HepG2 (cell line): ENCODE data around the gene C11orf58. TPM values are rescaled to one million over a fixed set of nuclear protein-coding genes. Genes with fewer than 3 reads are reported as not detected.
A peak's percentile ranks its signal among the peaks of the same experiment; 100 is the strongest.

Experiments used
- ATAC-seq: fragments of 200-7000 bp; cut with Tn5 transposase; 3 replicates; pipeline ENCODE4 v1.9.1; 2020; ENCODE audit warnings: mild to moderate bottlenecking, moderate library complexity
- BruUV-seq: library from RNA; stranded (reverse); fragments of 400-500 nt; replicated peaks from 2 replicates; lab custom pipeline; 2021; lab: Mats Ljungman, UMichigan
- CTCF ChIA-PET: fragments of 300-600 bp; formaldehyde crosslinking; extraction: SDS; loops from one replicate; lab custom pipeline; 2021; ENCODE audit warnings: low total read pairs, inconsistent platforms, low intra/inter-chr PET ratio; lab: Yijun Ruan, JAX
- POLR2A ChIA-PET: fragments of 350-600 bp; sonication (Branson Sonifier 250); formaldehyde crosslinking; loops from one replicate; lab custom pipeline; 2020; ENCODE audit warnings: antibody characterized with exemption, inconsistent platforms; lab: Yijun Ruan, JAX
- DNase-seq: peaks from one replicate; pipeline ENCODE4 v3.0.0-alpha.2; 2015; ENCODE audit warnings: low spot score
- FAIRE-seq: peaks from 3 replicates; lab custom pipeline; 2011; peaks lifted over from hg19 to GRCh38; lab: Jason Lieb, UNC
- H2AFZ ChIP-seq: one replicate; pipeline ENCODE4 v1.6.1; 2011; ENCODE audit warnings: low read length, inconsistent platforms
- H3K27ac ChIP-seq: fragments of 300-600 bp; 3 replicates; pipeline ENCODE4 v1.8.0; 2011; ENCODE audit warnings: mixed run types, mild to moderate bottlenecking, mixed read lengths, low read length, inconsistent platforms; ENCODE audit not compliant: insufficient read depth; ENCODE audit errors: extremely low read length
- H3K27me3 ChIP-seq, 2 experiments: fragments of 200-600 bp in 1 of 2; 2 replicates in 1 of 2; 3 replicates in 1 of 2; pipeline versions ENCODE4 v1.6.0 to v1.8.0; 2011; ENCODE audit warnings: low read length in 2 of 2, mild to moderate bottlenecking in 2 of 2, moderate library complexity in 2 of 2, inconsistent platforms in 1 of 2; ENCODE audit not compliant: insufficient read depth in 2 of 2, control insufficient read depth in 1 of 2
- H3K36me3 ChIP-seq, 2 experiments: fragments of 200-600 bp in 1 of 2; replicated peaks in 1 of 2; 2 replicates in 1 of 2; 3 replicates in 1 of 2; pipeline versions ENCODE4 v1.5.1 to v1.8.0; 2011; ENCODE audit warnings: low read length in 2 of 2, inconsistent platforms in 1 of 2; ENCODE audit not compliant: insufficient read depth in 2 of 2, control insufficient read depth in 1 of 2
- H3K4me1 ChIP-seq: 2 replicates; pipeline ENCODE4 v1.5.1; 2012; ENCODE audit warnings: low read length, inconsistent platforms; ENCODE audit not compliant: insufficient read depth
- H3K4me2 ChIP-seq: 2 replicates; pipeline ENCODE4 v1.6.0; 2011; ENCODE audit warnings: low read depth, low read length, inconsistent platforms
- H3K4me3 ChIP-seq, 3 experiments: fragments of 200-600 bp in 1 of 3; sonication (generic), shearing (Covaris generic) in 1 of 3; replicated peaks in 1 of 3; 2 replicates each; pipeline ENCODE4 v1.5.1; 2011 to 2016; ENCODE audit warnings: low read length in 3 of 3, inconsistent platforms in 2 of 3, low read depth in 2 of 3, mild to moderate bottlenecking in 2 of 3, control low read depth in 1 of 3, mixed read lengths in 1 of 3; ENCODE audit not compliant: insufficient read depth in 1 of 3
- H3K79me2 ChIP-seq: one replicate; pipeline ENCODE4 v1.6.1; 2011; ENCODE audit warnings: low read length, inconsistent platforms; ENCODE audit not compliant: insufficient read depth
- H3K9ac ChIP-seq: 2 replicates; pipeline ENCODE4 v1.6.0; 2011; ENCODE audit warnings: mild to moderate bottlenecking, low read depth, low read length, inconsistent platforms; ENCODE audit not compliant: insufficient read depth
- H3K9me3 ChIP-seq: 2 replicates; pipeline ENCODE4 v1.5.1; 2012; ENCODE audit warnings: mild to moderate bottlenecking, low read length
- H4K20me1 ChIP-seq: 2 replicates; pipeline ENCODE4 v1.6.0; 2011; ENCODE audit warnings: inconsistent platforms, mild to moderate bottlenecking, low read length, moderate library complexity; ENCODE audit not compliant: insufficient read depth
- CREB1 ChIP-seq, 2 experiments: fragments of 450-650 bp in 1 of 2; IDR thresholded peaks; 2 replicates each; pipeline ENCODE4 v1.6.1; 2016 to 2017; ENCODE audit warnings: control low read depth in 1 of 2, mild to moderate bottlenecking in 1 of 2, missing compliant biosample characterization in 1 of 2, missing genetic modification characterization in 1 of 2
- KLF12 ChIP-seq: sonication (generic); formaldehyde crosslinking; IDR thresholded peaks from 2 replicates; pipeline ENCODE4 v1.4.0; 2020; ENCODE audit warnings: missing genetic modification reagents, borderline replicate concordance
- KMT2A ChIP-seq: sonication (generic); formaldehyde crosslinking; IDR thresholded peaks from 2 replicates; pipeline ENCODE4 v1.4.0; 2020; ENCODE audit warnings: missing genetic modification reagents
- NR1H2 ChIP-seq: sonication (generic); formaldehyde crosslinking; IDR thresholded peaks from 2 replicates; pipeline ENCODE4 v1.8.1; 2022; ENCODE audit warnings: low read depth, missing genetic modification reagents, borderline replicate concordance
- RCOR2 ChIP-seq: IDR thresholded peaks from 2 replicates; pipeline ENCODE4 v1.6.1; 2016; ENCODE audit warnings: missing biosample characterization, missing genetic modification reagents
- WGBS: methylation state at CpG from one replicate; pipeline ENCODE4 v1.1.6; 2017; ENCODE audit warnings: low lambda C conversion rate; 5-methylcytosine and 5-hydroxymethylcytosine counted together
- in situ Hi-C: cut with HindIII; loops from 2 replicates; pipeline ENCODE4 v1.10.0; 2017; ENCODE audit warnings: low pct_unique_long_range_greater_than_20kb; ENCODE audit not compliant: extremely low pct_ligation_motif_present
- intact Hi-C: fragments of 100-400 bp; cut with micrococcal nuclease; formaldehyde crosslinking; loops from one replicate; pipeline ENCODE4 v1.10.0; 2022; ENCODE audit not compliant: unreplicated experiment
- polyA plus RNA-seq, 8 experiments: library from polyadenylated mRNA; depleted of rRNA in 3 of 8; stranded (reverse) in 7 of 8; unstranded in 1 of 8; fragments of >200 nt; fragmentation: Illumina TruSeq in 4 of 8; extraction: Trizol in 4 of 8; gene quantifications; 2 replicates each; pipeline versions ENCODE4 v1.2.1 to v1.2.3, GENCODE V29; 2011 to 2016; ENCODE audit warnings: low read depth in 4 of 8, missing spikeins in 1 of 8, mixed read lengths in 1 of 8; ENCODE audit not compliant: insufficient read depth in 1 of 8
- total RNA-seq, 5 experiments: library from RNA; depleted of rRNA; stranded (reverse); fragments of >200 nt; fragmentation: Illumina TruSeq; extraction: Trizol; gene quantifications; 2 replicates each; pipeline ENCODE4 v1.2.3, GENCODE V29; 2016; ENCODE audit warnings: low read depth in 1 of 5
- TF ChIP-seq, protein P1 (sequence below): sonication (generic); formaldehyde crosslinking; IDR thresholded peaks from 2 replicates; pipeline ENCODE4 v1.9.0; 2022; ENCODE audit warnings: low read depth, missing genetic modification reagents
- TF ChIP-seq, protein P2 (sequence below): sonication (generic); formaldehyde crosslinking; IDR thresholded peaks from 2 replicates; pipeline ENCODE4 v1.5.1; 2020; ENCODE audit warnings: mild to moderate bottlenecking, missing genetic modification reagents, borderline replicate concordance

The C11orf58 gene
- total and polyA plus RNA-seq, 2 of the 13 experiments (the other 11 are each of a cell fraction or from before 2014, with no cell fraction given): 83.8 to 167 TPM

DNA sequence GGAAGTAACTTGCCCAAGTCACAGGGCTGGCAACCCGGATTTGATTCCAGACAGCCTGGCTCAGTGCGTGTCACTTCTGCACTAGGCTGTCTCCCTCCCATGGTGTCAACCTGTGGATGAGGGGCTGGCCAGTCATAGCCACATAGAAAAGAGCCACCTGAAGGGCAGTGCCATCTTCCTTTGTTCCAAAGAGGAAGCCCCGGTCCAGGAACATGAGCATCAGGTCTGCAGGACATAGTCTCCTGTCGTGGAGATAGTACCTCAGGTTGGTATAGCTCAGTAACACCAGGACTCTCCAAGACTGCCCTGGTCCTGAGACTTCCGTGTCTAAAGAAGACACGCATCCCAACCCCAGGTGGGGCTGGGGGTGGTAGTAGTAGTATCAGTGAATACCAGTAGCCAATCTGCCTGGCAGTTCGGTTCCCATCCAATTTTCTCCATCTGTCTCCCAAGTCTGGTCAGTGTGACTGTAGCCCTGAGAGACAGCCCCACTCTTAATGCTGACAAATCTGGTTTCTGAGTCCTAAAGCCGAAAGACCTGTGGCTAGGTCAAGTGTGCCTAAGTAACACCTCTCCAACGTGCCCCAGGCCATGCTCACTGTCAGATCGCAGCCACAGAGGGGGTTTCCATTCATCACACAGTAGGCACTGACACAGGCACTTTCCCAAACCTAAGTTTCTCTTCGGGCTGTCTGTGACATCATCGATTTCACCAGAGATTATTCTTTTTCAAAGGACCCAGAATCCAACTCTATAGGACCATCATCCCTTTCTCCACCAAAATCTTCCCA is 33.1 kb downstream of the C11orf58 start:
- BruUV-seq: no TSS peak
- no peak for DNase-seq
- peaks cover 0 to 2% of the 10 kb centered on the region in 2 experiments; a peak in 1 of 5 replicates for H3K36me3 ChIP-seq
- H3K4me2 ChIP-seq: no peak overlapping the region
- in situ Hi-C loops: no loop called here
- peaks cover 40% of the 10 kb centered on the region for H3K4me1 ChIP-seq
- CTCF ChIA-PET: no interaction called here
- no peak overlapping the region for H3K4me3 ChIP-seq
- H4K20me1 ChIP-seq: no peaks in the 10 kb centered on the region
- ATAC-seq: no peak
- no peak overlapping the region for H3K9ac ChIP-seq
- FAIRE-seq: no peak
- no peaks in the 10 kb centered on the region for H3K27me3 ChIP-seq
- no peak overlapping the region for H3K27ac ChIP-seq
- H3K79me2 ChIP-seq: no peaks in the 10 kb centered on the region
- WGBS: 87% methylated on average over 7 of the region's 12 CpGs
- TF ChIP-seq, protein P1, sequence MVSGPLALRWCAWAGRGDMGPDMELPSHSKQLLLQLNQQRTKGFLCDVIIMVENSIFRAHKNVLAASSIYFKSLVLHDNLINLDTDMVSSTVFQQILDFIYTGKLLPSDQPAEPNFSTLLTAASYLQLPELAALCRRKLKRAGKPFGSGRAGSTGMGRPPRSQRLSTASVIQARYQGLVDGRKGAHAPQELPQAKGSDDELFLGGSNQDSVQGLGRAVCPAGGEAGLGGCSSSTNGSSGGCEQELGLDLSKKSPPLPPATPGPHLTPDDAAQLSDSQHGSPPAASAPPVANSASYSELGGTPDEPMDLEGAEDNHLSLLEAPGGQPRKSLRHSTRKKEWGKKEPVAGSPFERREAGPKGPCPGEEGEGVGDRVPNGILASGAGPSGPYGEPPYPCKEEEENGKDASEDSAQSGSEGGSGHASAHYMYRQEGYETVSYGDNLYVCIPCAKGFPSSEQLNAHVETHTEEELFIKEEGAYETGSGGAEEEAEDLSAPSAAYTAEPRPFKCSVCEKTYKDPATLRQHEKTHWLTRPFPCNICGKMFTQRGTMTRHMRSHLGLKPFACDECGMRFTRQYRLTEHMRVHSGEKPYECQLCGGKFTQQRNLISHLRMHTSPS: no peak
- TF ChIP-seq CREB1 (IDR thresholded peaks at IDR 0.05): peak; percentile 44; the same call in 1 of the 2 replicates
- no peak for TF ChIP-seq CREB1 (CRISPR knock-in tag; IDR thresholded peaks at IDR 0.05)
- TF ChIP-seq, protein P2, sequence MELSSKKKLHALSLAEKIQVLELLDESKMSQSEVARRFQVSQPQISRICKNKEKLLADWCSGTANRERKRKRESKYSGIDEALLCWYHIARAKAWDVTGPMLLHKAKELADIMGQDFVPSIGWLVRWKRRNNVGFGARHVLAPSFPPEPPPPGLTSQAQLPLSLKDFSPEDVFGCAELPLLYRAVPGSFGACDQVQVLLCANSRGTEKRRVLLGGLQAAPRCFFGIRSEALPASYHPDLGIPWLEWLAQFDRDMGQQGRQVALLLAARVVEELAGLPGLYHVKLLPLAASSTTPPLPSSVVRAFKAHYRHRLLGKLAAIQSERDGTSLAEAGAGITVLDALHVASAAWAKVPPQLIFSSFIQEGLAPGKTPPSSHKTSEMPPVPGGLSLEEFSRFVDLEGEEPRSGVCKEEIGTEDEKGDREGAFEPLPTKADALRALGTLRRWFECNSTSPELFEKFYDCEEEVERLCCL (CRISPR knock-in tag): no peak
- TF ChIP-seq KMT2A (CRISPR knock-in tag): no peak
- TF ChIP-seq RCOR2 (CRISPR knock-in tag): no peak
- no peak for TF ChIP-seq NR1H2
- TF ChIP-seq KLF12: no peak
- POLR2A ChIA-PET: no interaction called here
- no peaks in the 10 kb centered on the region for H3K9me3 ChIP-seq
- H2AFZ ChIP-seq: no peak overlapping the region
- intact Hi-C loops: no loop called here
